Adrenal gland (tissue), 5 donors: ENCODE results near the gene CD34.

Source experiments
- POLR2A ChIP-seq, 2 donors: fragments of 450-650 bp; IDR thresholded peaks; one replicate each; pipeline ENCODE4 v1.6.1; 2017; ENCODE audit warnings: antibody characterized with exemption in 2 of 2, mild to moderate bottlenecking in 2 of 2, moderate library complexity in 1 of 2
- TF ChIP-seq, protein P1 (sequence below), 6 experiments: fragments of 450-650 bp in 4 of 6; fragments of 200-600 bp in 2 of 6; sonication (generic) in 1 of 6; IDR thresholded peaks; 1 replicate in 5 of 6; 2 replicates in 1 of 6; pipeline versions ENCODE4 v1.5.1 to v1.8.0; 2016 to 2021; ENCODE audit warnings: antibody characterized with exemption in 6 of 6, mild to moderate bottlenecking in 2 of 6, moderate library complexity in 1 of 6
- donor health status: DM: no; HTN: no; CAD: no.

DNA sequence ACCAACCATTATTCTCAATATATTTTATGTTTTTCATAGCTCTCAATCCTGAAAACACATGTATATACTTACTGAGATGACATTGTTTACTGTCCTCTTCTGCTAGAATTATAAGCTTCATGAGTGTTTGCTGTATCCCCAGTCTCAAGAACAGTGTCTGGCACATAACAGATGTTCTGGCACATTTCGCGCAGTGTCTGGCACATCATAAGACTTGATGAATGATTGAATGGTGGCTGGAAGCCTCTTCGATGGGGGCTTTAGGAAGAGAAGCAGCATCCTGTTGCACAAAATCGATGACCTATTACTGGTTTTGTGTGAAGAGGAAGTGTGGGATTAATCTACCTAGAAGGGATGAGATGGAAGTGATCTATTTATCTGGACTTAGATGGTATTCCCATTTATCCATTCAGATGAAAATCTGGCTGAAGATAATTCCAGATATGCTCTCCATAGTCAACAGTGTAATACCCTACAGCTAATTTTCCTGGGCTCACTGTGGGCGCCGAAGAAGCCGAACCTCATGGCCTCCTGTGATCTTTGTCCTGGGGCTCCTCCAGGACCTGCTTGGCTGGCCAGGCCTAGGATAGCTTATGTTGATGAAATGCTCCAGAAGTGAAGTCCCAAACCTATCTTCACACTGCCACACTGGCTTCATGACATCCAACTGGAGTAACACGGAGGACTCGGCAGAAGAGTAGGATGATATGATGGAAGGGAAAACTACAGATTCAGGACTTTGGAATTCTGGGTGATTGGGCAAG, 26.5 kb downstream of the CD34 start:
- TF ChIP-seq, protein P1, sequence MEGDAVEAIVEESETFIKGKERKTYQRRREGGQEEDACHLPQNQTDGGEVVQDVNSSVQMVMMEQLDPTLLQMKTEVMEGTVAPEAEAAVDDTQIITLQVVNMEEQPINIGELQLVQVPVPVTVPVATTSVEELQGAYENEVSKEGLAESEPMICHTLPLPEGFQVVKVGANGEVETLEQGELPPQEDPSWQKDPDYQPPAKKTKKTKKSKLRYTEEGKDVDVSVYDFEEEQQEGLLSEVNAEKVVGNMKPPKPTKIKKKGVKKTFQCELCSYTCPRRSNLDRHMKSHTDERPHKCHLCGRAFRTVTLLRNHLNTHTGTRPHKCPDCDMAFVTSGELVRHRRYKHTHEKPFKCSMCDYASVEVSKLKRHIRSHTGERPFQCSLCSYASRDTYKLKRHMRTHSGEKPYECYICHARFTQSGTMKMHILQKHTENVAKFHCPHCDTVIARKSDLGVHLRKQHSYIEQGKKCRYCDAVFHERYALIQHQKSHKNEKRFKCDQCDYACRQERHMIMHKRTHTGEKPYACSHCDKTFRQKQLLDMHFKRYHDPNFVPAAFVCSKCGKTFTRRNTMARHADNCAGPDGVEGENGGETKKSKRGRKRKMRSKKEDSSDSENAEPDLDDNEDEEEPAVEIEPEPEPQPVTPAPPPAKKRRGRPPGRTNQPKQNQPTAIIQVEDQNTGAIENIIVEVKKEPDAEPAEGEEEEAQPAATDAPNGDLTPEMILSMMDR (IDR thresholded peaks at IDR 0.05): no peak
- TF ChIP-seq POLR2A (IDR thresholded peaks at IDR 0.05): no peak
